Activated T-helper 1 cell treated with anti-CD3 and anti-CD28 coated beads, Interleukin-2, amount 50 U/mL, for 16 hours (primary cell): ENCODE results near the gene CDH4.

Experiments used
- DNase-seq, 2 donors: peaks; one replicate each; pipeline ENCODE4 v3.0.0-alpha.2; 2020; ENCODE audit warnings: low read depth in 1 of 2, low spot score in 1 of 2

Gene CDH4

GRCh38 chr20:61625246-61625645, 373.2 kb downstream of the CDH4 start:
- no peak for DNase-seq

GRCh38 chr20:61626412-61626811, 374.4 kb downstream of the CDH4 start:
- DNase-seq = no peak

DNA sequence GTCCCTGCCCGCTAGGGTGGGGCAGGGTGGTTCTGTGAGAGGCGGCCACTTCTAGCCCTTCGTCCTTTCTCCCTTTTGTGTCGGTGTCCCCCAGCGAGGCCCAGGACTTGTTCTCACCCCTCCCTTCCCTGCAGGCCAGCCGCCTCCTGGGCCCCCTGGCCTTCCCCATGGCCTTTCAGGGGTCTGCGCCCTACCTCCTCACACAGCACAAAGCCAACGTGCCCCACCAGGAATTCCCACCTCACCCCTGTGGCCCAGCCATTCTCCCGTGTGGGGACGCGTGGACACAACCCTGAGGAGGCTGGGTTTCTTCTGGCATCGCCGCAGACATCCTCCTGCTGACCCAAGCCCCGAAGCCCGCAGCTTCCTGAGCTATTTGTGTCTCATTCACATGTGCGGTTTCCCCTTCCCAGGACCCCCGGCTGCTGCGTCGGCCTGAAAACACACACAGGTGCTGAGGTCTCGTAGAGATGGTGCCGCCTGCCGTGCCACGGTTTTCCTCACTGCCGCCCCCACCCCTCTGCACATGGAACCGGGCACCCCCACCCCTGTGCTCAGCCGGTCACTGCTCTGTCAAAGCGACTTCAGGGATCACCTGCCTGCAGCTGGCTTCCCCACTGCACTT, 375.8 kb downstream of the CDH4 start:
- no peak for DNase-seq

GRCh38 chr20:61628480-61628879, 376.4 kb downstream of the CDH4 start:
- no peak for DNase-seq

DNA sequence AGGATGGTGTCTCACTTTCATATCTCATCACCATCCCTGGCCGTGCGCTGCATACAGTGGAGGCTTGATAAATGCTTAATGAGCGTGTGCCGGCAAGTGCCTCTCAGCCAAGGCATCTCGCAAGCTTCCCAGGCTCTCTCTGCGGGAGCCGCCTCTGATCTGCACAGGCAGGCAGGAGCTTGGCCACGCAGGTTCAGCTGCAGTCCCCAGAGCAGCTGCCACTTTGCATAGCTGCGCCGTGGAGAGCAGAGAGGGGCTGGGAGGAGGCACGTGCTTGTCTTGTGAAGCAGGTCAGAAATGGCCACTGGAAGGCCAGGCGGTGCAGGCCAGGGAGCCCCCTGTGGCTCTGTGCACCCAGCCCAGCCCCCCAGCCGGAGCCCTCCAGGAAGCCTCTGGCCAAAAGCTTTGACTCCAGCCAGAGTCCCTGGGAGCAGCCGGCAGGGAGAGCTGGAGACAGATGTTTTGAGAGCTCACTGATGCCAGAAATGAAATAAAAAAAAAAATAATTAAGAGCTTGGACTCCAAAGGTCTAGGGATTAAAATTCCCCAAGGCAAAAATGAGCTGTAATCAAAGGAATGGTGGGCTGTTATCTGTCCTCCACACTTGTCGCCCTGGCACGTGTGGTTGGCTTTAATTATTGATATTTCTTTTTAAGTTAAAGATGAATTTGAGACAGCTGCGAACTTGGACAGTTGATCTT, 377.0 kb downstream of the CDH4 start:
- DNase-seq = no peak

DNA sequence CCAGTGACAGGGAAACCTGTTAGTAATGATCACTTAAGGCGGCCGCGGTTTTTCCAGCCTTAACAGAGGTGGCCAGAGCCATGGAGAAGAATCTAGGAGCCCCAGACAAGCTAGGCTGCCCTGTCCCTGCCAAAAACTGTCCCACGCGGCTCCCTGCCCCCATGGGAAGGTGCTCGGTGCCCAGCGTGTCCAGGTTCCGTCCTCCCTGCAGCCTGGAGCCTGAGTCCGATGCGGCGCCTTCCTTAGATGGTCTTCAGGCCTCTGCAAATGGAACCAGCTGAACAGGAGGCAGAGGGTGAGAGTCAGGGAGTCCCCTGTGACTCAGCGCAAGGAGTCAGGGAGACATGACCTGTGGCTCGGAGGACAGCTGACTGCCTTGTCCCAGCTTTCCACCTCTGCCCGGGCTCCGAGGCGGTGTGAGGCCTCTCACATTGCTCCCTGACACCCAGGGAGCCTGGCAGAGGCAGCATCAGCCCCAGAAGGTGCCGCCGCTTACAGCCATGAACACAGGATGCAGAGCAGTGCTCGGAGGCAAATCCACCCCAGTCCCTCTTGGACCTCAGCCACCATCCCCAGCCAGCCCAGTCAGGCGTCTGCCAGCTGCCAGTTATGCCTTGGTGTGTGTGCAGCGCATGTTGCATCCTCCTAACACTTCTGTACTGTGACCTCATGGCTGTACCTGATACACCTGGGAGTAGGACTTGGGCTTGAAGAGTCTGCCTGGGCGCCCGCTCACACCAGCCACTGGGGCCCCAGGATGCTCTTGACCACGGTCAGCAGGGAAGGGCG, 377.7 kb downstream of the CDH4 start:
- DNase-seq = no peak

DNA sequence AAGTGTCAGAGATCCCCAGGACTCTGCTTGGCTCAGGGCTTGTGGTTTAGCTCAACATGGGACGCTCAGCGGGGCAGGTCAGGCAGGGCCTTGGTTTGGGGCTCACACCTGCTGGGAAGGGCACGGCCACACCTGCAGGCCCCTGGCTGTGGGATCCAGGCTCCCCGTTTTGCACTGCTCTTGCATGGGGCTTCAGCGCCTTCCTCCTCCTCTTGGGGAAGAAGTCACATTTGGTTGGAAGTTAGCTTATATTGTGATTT, 378.3 kb downstream of the CDH4 start:
- DNase-seq = no peak

GRCh38 chr20:61630816-61631215, 378.8 kb downstream of the CDH4 start:
- DNase-seq = no peak

DNA sequence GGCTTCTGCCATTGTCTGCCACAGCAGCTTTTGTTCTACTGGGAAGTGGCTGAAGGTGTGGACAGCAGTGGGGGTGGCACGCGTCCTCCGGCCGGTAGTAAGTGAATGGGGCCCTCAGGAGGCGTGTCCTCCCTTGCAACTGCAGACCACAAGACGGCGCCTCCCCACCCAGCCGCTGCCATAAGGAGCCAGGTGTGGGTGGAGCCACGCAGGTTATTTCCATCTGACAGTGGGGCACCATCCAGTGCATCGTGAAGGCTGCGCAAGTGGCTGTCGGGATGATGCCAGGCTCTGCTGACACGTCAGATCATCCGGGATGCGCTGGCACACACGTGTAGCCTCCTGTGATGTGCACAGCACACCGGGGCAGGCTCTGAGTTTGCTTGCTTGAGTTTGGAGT, 379.7 kb downstream of the CDH4 start:
- no peak for DNase-seq

GRCh38 chr20:61633004-61633403, 380.9 kb downstream of the CDH4 start:
- DNase-seq = no peak

DNA sequence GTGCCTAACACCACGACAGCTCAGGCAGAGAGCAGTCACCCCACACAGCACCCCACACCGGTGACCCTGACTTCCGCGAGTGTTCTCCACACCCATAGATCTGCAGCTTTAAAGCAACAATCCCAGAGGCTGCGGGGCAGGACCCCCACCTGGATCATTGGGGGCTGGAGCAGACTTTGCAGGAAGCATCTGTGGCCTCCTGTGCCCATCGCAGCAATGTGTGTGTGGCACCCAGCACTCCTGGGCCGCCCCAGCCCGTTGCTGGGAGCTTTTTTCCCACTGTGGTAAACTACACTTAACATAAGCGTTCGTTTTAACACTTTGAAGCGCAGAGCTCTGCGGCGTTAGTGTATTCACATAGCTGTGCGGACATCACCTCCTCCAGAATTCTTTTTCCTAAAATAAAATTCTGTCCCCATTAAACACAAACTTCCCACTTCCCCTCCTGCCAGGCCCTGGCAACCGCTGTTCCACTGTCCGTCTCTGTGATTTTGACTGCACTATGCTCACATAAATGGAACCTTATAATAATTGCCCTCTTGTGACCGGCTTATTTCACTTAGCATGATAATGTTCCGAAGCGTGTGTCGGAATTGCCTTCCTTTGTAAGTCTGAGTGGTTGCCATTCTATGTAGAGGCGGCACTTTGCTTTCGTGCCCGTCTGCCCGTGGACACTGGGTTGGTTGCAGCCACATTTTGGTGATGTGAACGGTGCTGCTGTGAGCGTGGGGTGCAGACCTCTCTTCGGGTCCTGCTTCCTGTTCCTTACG, 382.5 kb downstream of the CDH4 start:
- no peak for DNase-seq

GRCh38 chr20:61635721-61636455, 383.8 kb downstream of the CDH4 start:
- DNase-seq = no peak

- no peak for DNase-seq
These were observed 384.6 kb downstream of the CDH4 start for GRCh38 chr20:61636531-61637116.

DNA sequence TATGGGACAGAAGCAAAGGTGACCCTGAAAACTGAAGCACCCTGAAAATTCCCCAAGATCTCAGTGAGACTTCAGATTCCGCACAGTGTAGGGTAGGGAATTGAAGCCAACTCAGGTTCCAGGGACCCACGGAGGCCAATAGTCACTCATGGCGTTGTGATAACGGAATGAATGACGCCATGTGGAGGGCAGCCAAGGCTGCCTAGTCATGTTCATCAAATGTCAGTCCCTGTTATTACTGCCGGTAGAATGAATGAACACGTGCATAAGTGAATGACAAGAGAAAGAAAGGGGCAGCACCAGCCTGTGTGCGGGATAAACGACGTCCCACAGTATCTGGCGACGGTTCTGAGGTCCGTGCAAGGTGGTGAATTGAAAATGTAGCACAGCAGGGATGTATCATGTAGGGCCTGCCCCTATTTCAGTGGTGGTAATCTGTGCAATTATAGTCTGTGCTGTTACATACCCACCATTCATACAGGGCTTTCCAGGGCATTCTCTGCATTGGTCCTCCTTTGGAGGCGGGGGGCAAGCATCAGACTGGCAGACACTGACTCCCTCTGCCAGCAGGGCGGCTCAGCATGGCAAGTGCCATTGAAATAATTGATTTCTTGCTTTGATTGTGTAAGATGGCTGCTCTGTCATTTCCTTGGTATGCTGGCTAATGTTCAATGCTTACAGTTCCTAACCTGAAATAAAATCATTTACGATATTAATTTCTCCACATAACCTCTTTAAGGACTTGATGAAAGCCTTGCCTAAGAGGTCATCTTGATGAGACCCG, 386.9 kb downstream of the CDH4 start:
- no peak for DNase-seq

DNA sequence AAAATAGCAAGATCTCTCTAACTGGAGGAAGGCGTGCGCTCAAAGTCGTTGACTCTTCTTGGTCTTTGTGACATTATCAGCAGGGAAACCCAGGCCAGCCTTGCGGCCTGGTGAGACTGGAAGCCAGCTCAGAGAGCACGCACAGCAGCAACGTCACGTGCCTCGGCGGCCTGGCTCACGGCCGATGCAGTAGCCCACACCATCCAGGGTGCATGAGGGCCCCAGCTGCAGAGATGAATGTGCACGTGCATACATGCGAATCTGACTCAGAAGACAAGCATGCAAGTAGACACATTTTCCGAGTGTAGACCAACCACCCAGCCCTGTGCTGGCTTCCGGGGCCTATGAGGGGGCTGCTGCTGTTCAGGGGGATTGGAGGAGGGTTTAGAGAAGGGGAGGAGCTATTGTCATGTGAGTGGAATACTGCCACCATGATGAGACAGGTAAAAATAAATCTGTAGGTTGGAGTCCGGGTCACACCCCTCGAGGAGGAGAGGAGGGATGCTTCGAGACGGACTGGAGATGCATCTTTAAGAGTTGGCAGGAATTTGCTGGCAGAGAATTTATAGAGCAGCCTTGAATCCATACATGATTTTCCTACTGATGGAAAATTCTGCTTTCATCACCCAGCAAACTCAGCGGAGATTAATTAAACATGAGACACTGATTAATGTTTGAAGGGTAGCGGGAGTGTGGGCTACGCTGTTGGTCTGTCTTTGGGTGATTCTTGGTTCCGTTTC, 388.2 kb downstream of the CDH4 start:
- no peak for DNase-seq

DNA sequence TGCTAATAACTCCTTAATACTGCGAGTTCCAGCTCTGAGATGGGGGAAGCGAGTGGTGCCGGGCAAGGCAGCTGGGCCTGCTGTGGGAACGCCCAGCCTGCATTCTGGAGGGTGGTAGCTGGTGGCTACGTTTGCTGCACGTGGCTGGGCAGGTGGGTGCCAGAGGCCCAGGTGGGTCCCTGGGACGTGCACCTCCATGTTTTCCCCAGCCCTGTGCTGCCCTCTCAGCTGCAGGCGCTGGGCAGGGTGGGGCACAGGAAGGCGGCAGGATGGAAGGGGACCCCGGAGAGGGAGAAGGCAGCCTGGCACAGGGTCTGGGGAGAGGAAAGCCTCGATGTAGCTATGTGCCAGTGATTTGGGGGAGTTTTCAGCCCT, 388.8 kb downstream of the CDH4 start:
- DNase-seq = no peak

DNA sequence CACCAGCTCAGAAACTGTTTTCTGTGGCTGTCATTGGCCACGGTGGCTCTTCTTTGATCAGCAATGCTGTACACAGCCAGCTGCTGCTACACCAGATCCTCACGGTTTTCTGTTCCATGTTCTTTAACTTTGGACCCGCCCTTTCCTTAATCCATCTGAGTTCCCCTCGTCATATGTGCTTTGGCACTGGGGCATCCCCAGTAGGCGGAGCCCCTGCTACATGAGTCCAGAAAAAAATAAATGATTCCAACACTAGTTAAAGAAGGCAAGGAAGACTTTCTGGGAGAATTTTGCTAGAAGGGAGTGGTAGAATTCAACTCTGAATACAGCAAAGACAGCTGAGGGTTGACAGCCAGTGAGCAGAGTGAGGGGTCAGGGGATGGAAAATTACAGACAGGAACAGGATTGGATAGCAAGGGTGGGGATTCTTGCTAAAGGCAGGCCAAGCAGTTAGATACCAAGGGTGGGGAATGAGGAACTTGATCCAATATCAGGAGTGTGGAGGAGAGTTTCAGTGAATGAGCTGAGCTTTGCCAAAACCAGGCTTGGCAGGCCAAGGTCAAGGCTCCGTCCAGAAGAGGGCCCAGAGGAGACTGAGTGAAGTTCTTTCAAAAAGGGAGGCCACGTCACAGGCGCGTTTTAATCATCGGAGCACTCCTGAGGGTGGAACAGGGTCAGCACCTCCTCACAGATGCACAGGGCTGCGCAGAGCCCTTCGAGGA, 391.8 kb downstream of the CDH4 start:
- DNase-seq = no peak

GRCh38 chr20:61644378-61645076, 392.5 kb downstream of the CDH4 start:
- DNase-seq = no peak
